AG09309 (cell line): ENCODE data around the gene RTP3.
"Not testable (repeated sequence)": the region's sequence is repeated elsewhere in the genome, so short reads cannot be mapped to it uniquely, and the experiment has no call there.

ENCODE experiments used
- DNase-seq: peaks from one replicate; pipeline ENCODE4 v3.0.0-alpha.2; 2010; ENCODE audit warnings: low read depth
- H3K4me3 ChIP-seq: 2 replicates; pipeline ENCODE4 v1.5.1; 2011; ENCODE audit warnings: mild to moderate bottlenecking, low read depth, low read length, moderate library complexity; ENCODE audit not compliant: control insufficient read depth
- TF ChIP-seq, protein P1 (sequence below): IDR thresholded peaks from 2 replicates; pipeline ENCODE4 v1.5.1; 2011; ENCODE audit warnings: mild to moderate bottlenecking, low read depth, low read length, inconsistent platforms; ENCODE audit not compliant: insufficient read depth, control insufficient read depth; ENCODE audit errors: missing control alignments

RTP3 gene

DNA sequence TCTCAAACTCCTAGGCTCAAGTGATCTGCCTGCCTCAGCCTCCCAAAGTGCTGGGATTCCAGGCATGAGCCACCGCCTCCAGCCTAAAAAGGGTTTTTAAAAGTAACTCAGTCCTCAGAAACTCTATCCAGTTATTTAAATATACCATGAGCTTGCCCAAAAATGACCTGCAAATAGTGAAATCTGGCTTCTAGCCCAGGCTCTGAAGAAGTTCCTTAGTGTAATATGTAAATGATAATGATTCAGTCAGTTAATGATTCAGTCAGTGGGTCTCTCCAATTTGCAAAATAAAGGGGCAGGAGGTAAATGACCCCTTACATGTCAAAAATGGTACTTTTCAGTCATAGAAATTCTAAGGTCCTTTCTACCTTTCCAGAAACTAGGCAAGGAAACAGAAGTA lies 39.5 kb downstream of the RTP3 start:
- H3K4me3 ChIP-seq = no peak overlapping the region
- TF ChIP-seq, protein P1, sequence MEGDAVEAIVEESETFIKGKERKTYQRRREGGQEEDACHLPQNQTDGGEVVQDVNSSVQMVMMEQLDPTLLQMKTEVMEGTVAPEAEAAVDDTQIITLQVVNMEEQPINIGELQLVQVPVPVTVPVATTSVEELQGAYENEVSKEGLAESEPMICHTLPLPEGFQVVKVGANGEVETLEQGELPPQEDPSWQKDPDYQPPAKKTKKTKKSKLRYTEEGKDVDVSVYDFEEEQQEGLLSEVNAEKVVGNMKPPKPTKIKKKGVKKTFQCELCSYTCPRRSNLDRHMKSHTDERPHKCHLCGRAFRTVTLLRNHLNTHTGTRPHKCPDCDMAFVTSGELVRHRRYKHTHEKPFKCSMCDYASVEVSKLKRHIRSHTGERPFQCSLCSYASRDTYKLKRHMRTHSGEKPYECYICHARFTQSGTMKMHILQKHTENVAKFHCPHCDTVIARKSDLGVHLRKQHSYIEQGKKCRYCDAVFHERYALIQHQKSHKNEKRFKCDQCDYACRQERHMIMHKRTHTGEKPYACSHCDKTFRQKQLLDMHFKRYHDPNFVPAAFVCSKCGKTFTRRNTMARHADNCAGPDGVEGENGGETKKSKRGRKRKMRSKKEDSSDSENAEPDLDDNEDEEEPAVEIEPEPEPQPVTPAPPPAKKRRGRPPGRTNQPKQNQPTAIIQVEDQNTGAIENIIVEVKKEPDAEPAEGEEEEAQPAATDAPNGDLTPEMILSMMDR = no peak
- DNase-seq = no peak

GRCh38 chr3:46537779-46538178 lies 40.0 kb downstream of the RTP3 start:
- TF ChIP-seq, protein P1 = no peak
- DNase-seq = no peak
- H3K4me3 ChIP-seq = no peak overlapping the region

DNA sequence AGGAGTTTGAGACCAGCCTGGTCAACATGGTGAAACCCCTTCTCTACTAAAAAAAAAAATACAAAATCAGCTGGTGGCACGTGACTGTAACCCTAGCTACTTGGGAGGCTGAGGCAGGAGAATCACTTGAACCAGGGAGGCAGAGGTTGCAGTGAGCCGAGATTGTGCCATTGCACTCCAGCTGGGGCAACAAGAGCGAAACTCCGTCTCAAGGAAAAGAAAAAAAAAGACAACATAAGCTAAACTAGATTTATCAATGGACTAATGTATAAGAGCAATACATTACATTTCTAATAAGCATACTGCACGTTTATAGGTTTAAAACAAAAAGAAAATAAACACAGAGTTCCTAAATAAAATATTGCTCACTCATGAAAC lies 40.6 kb downstream of the RTP3 start:
- H3K4me3 ChIP-seq, DNase-seq: not testable (repeated sequence)

- no peak overlapping the region for H3K4me3 ChIP-seq
- no peak for DNase-seq
- TF ChIP-seq, protein P1 = no peak
Observed at GRCh38 chr3:46538803-46539442, 41.1 kb downstream of the RTP3 start.

- no peak overlapping the region for H3K4me3 ChIP-seq
- DNase-seq = no peak
- TF ChIP-seq, protein P1 = no peak
Observed at GRCh38 chr3:46539443-46540005, 41.7 kb downstream of the RTP3 start.

DNA sequence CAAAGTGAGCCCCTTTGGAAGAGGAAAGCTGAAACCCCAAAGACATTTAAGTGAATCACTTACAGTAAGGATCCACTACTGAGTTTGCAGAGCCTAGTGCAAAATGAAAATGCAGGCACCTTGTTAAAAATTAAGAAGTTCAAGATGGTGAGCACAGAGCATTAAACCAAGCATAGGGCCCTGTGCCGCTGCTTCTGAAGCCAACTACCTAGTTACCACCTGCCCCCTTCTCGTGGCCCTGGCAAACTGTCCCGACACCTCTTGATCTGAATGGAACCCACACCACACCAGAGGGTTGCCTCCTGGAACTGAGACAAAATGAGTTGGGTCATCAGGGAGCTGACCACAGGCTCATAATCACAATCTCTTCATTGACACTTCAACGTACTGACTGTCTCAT lies 42.8 kb downstream of the RTP3 start:
- no peak for DNase-seq
- no peak overlapping the region for H3K4me3 ChIP-seq
- TF ChIP-seq, protein P1 = no peak

DNA sequence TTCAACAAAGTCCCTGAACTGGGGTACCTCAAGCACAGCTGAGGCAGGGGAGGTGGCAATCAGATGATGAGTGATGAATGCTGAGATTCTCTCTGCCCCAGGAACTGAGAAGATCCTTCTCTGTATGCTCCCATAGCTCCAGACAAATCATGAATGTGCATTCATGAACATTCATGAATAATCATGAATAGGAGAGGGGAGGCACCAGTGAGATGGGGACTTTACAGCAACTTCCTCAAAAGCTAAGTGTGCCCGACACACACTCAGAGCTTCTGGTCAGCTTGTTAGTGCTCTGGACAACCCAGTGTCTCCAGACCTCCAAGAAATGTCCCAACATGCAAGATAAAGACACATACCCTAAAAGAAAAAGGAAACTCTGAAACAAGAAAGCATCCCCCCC lies 44.1 kb downstream of the RTP3 start:
- TF ChIP-seq, protein P1 = no peak
- no peak overlapping the region for H3K4me3 ChIP-seq
- no peak for DNase-seq
